GM19328 (cell line): Measurements from ENCODE around the gene ARL5C.
"Not testable (repeated sequence)": the region's sequence is repeated elsewhere in the genome, so short reads cannot be mapped to it uniquely, and the experiment has no call there.

Experiments used
- ATAC-seq: cut with Tn5 transposase; IDR thresholded peaks from one replicate; pipeline ENCODE4 v1.9.1; 2021; ENCODE audit warnings: mild to moderate bottlenecking, moderate library complexity; ENCODE audit not compliant: unreplicated experiment

ARL5C gene

DNA sequence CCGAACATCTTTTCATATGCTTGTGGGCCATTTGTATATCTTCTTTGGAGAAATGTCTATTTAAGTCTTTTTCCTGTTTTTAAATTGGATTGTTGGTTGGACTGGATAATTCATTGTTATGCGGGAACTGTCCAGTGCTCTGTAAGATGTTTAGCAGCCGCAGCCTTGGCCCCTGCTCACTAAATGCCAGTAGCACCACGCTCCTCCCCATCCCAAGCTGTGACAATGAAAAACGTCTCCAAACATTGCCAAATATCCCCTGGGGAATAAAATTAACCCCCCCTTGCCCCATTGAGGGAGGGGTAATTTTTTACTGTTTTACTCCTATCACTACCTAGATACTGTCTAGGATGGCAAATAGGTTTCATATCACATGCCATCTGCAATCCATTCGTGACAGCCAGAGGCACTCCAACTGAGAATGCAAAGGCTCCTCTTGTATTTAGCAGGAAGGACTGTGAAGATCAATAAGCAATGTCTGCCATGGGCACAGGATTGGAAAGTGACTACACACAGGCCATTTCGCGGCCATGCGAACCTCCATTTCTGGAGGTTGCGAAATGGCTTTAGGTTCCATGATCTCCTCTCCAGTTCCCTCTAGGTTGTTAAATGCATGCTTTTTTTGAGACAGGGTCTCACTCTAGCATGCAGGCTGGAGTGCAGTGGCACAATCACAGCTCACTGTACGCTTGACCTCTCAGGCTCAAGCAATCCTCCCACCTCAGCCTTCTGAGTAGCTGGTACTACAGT, 23.9 kb downstream of the ARL5C start:
- ATAC-seq: no peak

- ATAC-seq: no peak
Measured at GRCh38 chr17:39141294-39141693, 24.7 kb downstream of the ARL5C start.

GRCh38 chr17:39139561-39139960, 26.4 kb downstream of the ARL5C start:
- ATAC-seq: no peak

DNA sequence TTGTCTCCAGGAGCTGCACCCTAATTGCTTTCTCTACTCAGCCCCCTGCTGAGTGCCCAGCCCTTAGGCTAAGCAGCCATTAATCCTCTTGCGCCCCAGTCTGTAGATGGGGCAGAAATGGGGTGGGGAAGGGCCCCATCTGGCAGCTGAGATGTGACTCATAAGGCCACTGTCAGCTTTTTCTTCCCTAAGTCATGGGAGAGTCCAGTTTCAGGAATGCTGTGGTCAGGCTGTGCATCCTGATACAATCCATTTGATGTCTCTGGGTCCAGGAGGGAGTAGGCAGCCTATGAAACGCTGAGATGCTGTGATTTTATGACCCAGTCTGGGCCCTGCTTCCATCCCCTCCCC, 26.8 kb downstream of the ARL5C start:
- ATAC-seq: no peak

- ATAC-seq: no peak
Measured at GRCh38 chr17:39138431-39139160, 27.4 kb downstream of the ARL5C start.

GRCh38 chr17:39134878-39135277, 31.1 kb downstream of the ARL5C start:
- ATAC-seq: no peak

DNA sequence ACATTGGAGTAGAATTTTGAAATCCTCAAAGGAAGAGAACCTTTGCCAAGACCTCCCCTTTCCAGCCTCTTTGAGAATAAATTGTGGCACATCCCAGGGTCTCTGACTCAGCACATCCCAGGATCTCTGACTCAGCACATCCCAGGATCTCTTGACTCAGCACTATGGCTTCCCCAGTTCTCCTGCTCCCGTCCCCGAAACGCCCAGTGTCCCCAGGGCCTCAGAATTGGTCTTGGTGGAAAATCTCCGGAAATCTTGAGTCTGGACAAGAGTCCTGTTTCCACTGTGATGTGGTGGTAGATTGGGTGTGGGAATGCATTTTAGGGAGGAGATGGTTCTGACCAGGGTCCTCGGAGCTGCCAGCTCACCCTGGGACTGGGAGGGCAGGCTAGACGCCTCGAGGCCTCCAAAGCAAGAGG, 33.8 kb downstream of the ARL5C start:
- ATAC-seq: no peak

GRCh38 chr17:39131616-39132015, 34.3 kb downstream of the ARL5C start:
- ATAC-seq: no peak

GRCh38 chr17:39130205-39130604, 35.8 kb downstream of the ARL5C start:
- no peak for ATAC-seq

DNA sequence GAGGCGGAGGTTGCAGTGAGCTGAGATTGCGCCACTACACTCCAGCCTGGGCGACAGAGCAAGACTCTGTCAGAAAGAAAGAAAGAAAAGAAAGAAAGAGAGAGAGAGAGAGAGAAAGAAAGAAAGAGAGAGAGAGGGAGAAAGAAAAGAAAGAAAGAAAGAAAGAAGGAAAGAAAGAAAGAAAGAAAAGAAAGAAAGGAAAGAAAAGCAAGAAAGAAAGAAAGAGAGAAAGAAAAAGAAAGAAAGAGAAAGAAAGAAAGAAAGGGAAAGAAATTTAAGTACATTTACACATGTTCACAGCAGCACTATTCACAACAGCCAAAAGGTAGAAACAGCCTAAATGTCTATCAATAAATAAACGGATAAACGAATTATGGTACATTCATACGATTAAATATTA, 36.4 kb downstream of the ARL5C start:
- ATAC-seq: not testable (repeated sequence)

DNA sequence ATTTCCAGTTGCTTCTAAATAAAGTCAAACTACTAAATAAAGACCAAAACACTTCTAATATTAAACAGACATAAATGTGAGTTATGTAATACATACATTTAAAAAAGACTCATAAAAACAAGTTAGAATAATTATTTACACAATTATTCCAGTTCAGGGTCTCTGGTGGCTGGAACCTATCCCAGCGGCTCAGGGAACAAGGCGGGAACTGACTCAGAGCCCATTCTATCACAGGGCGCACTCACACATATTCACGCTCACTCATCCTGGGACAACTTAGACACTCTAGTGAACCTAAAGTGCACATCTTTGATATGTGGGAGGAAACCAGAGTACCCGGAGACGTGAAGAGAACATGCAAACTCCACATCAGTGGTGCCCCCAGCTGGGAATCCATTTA, 39.5 kb downstream of the ARL5C start:
- ATAC-seq: no peak

DNA sequence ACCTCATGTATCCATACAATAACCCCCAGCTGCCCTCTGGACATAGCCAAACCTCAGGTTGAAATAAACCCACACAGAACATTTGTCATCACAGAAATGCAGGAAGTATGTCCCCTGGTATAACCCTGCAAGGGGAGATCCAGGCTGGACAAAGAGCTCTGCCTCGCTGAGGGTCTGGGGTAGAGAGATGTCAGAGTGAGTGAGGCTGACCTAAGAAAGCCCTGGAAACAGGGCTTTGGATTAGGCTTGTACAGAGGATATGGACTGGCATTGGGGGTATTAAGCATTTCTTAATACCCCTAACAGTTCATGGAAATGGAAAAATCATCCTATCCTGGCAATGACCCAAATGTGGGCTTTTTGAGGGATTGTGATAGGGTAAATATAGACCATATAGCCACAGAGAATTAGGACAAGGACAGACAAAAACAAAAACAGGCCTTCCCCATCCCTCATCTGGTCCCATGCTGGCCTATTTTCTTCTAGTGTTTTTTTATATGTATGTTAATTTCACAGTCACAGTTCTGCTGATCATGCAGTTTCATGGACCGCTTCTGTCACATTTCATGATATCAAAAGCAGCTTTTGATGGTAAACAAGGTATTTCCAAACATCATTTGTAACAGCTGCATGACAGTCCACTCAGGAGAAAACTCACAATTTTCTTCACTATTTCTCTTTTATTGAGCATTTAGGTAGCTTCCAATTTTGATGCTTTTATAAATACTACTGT, 40.7 kb downstream of the ARL5C start:
- ATAC-seq: no peak

DNA sequence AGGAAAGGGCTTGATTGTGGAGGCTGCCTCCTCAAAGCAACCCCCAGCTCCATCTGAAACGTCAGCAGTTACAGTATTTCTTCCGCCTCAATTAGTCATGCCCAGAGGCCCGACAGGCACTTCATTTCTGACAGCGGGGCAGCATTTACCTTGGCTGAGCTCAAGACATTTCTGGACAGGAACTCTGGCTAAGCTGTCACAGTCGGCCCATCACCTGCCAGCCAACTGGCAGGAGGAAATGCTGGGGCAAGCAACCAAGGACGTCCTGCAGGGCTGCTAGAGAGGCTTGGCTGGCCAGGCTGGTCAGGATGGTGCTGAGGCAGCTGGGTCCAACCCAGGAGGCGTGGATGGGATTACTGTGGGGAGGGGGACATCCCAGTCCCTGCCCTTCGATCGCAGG, 42.3 kb downstream of the ARL5C start:
- ATAC-seq: no peak

DNA sequence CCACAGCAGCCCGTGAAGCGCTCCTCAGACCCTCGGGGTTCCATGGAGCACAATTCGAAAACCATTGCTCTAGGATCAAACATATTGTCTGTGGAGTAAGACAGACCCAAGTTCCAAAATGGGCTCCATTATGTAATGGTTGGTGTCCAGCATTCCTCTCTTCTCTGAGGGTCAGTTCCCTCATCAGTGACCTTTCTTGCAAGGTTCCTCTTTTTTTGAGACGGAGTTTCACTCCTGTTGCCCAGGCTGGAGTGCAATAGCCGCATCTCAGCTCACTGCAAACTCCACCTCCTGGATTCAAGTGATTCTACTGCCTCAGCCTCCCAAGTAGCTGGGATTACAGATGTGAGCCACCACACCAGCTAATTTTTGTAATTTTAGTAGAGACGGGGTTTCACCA, 43.0 kb downstream of the ARL5C start:
- no peak for ATAC-seq

DNA sequence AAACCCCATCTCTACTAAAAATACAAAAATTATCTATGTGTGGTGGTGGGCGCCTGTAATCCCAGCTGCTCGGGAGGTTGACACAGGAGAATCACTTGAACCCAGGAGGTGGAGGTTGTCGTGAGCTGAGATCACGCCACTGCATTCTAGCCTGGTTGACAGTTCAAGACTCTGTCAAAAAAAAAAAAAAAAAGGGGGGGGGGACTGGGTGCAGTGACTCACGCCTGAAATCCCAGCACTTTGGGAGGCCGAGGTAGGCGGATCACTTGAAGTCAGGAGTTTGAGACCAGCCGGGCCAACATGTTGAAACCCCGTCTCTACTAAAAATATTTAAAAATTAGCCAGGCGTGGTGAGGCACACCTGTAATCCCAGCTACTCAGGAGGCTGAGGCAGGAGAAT, 44.0 kb downstream of the ARL5C start:
- ATAC-seq: not testable (repeated sequence)

DNA sequence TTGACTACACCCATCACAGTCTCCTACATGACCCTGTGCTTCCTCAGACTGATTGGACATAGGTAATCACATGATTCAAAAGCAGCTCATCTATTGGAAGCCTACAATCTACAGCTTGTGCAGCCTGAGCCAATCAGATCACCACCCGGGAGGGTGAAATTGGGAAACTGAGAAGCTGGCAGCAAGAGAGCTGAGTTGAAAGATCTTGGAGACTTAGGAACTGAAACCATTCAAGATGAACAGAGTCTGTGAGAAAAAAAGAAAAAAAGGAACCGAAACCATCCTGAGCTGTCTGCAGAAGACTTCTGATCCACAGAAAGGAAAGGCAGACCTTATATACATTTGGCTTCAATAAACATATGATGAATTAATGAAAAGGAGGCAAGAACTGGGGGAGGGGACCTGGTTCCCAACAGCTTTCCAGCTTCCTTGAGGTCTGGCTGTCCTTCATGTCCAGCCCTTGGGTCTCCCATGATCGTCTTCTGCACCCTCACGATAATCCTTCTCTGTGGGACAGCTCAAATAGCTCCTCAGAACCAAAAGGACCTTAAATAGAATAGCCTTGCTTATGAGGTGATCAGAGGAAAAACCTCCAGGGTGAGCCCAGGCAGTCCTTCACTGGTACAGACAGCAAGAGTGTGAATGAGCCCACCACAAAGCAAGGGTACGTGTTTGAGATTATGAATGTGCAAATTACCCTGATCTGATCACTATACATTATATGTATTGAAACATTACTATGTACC, 47.1 kb downstream of the ARL5C start:
- ATAC-seq: no peak

- ATAC-seq: no peak
Measured at GRCh38 chr17:39116224-39116623, 49.7 kb downstream of the ARL5C start.

GRCh38 chr17:39115135-39115534, 50.8 kb downstream of the ARL5C start:
- ATAC-seq: no peak

GRCh38 chr17:39114723-39115122, 51.2 kb downstream of the ARL5C start:
- no peak for ATAC-seq

DNA sequence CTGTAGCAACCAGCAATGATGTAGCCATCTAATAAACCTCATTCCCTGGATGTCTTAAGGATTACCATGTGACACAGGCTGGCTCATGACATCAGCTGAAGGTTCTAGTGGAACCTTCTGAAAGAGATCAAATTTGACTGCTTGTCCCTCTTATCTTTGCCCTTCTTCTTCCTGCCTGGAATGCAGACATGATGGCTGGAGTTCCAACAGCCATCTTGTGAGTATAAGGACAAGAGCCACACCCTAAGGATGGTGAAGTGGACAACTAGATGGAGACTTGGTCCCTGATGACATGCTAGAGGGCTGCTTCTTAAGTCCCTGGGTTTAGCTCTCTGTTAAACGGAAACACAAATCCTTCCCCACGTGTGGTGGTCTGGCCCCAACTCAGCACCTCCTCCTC, 52.1 kb downstream of the ARL5C start:
- no peak for ATAC-seq

DNA sequence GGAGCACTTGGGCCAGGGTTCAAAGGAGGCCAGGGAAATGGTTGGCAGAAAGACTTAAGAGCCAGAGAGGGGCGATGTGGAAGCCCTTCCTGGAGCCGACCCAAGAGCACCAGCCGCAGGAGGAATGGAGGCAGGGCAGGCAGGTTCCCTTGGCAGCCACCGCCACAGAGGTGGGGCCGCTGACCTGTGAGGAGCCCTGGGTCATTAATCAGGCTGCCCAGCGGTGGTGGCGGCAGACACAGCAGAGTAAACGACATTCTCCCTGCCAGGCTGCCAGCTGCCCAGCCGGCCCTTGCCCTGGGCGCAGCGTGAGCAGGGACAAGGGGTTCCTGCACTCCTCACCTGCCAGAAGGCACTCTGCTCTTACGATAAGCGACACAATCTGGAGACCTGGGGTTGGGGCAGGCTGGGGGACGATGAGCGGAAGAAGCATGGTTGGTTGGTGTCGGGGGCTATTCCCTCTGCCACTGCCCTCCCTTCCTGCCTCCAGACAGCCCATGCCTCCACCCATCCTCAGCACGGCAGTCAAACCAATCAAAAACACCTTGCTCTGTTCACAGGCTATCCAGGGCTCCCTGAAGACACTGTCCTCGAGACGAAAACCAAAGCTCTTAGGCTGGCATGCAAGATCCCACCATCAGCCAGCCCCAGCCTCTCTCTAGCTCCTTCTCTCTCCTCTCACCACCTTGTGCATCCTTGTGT, 55.4 kb downstream of the ARL5C start:
- ATAC-seq: no peak
